ENCODE results near the gene PRR35.
"Not testable (repeated sequence)": the region's sequence is repeated elsewhere in the genome, so short reads cannot be mapped to it uniquely, and the experiment has no call there.

Gene PRR35

DNA sequence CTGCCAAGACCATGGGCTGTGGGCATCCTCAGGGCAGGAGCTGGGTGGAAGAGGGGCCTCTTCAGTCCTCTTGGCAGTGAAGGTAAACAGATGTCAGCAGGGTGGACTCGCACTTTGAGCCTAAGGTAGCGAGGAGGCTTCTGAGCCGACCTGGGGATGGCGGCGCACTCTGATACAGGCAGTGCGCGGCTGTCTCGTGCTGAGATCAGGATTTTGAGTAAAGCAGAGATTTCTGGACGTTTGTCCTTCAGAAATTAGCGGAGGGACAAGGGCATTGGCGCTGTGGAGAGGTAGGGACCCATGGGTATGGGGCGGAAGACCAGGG lies 36.5 kb downstream of the PRR35 start:
- DNase-seq = no peak

DNA sequence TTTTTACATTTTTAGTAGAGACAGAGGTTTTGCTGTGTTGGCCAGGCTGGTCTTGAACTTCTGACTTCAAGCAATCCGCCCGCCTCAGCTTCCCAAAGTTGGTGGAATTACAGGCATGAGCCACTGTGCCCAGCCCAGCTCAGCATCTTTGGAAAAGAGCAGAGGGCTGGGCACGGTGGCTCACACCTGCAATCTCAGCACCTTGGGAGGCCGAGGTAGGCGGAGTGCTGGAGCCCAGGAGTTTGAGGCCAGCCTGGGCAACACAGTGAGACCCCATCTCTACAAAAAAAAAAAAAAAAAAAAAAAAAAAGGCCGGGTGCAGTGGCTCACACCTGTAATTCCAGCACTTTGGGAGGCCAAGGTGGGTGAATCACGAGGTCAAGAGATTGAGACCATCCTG lies 37.5 kb downstream of the PRR35 start:
- DNase-seq = not testable (repeated sequence)

DNA sequence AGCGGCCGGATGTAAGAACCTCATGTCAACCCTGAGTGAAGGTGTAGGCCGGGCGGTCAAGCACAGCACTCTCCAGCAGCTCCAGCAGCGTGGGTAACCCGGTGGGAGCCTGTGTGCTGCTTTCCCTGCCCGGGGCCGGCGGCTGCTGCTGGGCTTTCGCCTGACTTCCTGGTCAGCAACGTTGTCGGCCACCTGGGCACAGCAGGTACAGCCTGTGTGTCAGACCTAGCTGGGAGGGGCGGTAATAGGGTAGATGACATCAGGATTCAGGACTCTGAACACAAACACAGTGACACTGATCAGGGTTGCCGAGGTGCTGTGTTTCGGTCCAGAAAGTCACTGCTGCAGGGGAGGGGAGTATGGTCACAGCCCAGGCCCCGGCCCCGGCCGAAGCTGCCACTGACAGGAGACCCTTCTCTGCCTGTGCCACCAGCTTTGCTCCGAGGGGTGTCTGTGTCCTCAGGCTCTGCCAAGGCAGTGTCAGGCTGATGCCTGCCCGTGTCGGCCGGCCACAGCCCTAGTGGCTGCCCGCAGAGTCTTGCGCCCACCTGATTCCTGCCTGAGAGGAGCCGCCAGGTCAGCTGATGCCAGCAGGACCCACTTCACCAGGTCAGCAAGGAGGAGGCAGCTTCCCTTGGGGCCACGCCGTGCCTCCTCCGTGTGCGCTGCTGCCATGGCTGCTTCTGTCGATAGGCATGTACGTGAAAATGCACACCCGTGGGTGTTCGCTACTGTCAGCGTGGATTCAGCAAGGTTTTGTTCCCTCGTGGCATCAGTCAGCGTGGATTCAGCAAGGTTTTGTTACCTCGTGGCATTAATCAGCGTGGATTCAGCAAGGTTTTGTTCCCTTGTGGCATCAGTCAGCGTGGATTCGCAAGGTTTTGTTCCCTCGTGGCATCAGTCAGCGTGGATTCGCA lies 38.9 kb downstream of the PRR35 start:
- no peak for DNase-seq

- no peak for DNase-seq
These were observed 40.6 kb downstream of the PRR35 start for GRCh38 chr16:600781-601180.

- no peak for DNase-seq
These were observed 43.7 kb downstream of the PRR35 start for GRCh38 chr16:603933-604332.

DNA sequence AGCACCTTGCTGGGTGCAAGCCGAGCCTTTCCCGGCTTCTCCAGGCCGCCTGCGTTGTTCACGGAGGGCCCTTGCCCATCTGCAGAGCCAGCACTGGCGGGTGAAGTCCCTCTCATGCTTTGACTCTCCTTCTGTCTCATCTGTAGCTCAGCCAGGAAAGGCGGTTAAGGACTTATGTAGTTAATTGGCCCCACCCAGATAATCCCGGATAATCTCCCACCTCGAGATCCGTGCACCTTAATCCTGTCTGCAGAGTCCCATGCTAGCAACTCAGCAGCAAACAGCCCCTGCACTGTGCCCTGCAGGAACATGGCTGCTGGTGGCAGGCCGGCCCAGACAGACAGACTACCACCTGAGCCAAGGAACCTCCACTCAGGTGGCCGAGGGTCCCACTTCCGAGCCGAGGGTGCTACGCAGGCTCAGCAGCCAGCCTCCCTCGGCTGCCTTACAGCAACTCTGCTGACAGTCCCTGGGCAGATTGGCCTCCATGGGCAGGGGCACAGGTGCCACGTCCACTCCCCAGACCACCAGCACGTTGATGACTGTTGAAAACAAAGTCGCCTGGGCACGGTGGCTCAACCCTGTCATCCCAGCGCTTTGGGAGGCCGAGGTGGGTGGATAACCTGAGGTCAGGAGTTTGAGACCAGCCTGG lies 46.6 kb downstream of the PRR35 start:
- no peak for DNase-seq

DNA sequence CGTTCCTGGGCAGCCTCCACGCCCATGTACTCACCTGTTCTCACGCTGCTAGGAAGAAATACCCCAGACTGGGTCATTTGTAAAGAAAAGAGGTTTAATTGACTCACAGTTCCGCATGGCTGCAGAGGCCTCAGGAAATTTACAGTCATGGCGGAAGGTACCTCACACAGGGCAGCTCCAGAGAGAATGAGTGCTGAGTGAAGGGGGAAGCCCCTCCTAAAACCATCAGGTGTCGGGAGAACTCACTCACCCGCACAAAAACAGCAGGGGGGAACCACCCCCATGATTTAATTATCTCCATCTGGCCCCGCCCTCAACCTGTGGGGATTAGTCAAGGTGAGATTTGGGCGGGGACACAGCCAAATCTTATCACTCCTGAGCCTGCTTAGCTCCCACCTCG lies 47.8 kb downstream of the PRR35 start:
- no peak for DNase-seq

GRCh38 chr16:609316-609715 lies 49.1 kb downstream of the PRR35 start:
- no peak for DNase-seq

GRCh38 chr16:609984-610383 lies 49.8 kb downstream of the PRR35 start:
- DNase-seq = no peak

DNA sequence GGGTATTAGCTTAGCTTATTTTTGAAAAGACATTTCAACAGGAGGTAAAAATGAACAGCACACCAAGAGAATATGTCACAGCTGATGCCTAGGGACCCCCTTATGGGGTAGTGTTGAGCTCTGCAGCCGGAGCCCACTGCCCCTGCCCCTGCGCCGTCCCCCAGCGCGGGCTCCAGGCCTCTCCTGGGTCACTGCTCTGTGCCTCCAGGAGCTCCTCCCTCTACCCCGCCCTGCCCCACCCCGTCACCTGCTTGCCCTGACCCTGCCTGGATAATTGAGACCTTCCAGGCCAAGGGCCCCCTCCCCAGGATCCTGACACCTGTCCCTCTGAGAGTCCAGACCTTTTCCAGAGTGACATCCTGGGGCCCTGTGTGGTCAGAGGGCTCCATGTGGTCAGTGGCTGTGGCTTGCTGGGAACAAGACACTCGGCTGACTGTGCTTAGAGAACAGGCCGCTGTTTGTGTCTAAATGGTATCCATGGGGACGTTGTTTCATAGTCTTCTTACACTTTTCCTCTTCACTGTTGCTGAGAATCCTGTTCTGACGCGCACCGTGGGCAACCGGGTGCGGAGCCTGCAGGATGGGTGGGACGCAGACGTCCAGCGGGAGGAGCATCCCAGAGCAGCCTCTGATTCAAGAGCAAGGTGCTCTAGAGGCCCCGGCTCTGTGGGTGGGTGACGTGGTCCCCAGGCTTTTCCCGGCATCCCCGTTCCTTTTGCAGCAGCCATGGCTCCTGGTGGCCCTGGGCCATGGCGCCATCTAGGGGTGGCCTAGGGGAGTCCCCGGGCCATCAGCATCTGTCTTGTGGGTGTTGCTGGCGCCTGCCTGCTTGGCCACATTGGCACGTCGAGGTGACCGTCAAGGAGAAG lies 50.6 kb downstream of the PRR35 start:
- peak; percentile 60 for DNase-seq

DNA sequence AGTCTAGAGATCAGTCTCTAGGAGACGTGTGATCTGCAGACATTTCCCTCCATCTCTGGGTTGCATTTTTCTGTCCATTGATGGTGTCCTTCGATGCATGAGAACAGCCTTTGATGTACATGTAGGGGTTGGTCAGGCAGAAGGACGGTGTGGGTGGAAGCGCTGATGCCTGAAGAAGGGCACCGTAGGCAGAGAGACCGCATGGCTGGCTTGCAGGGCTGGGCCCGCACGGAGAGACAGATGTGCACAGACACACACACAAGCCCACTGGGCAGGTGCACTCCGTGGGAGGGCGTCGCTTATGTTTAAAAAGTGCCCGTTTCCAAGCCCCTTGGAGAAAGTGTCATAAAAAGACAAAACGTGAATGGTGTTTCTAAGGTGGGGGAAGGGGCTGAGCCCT lies 54.9 kb downstream of the PRR35 start:
- no peak for DNase-seq

Data from DMS53 (cell line).